Loucy (cell line): Measurements from ENCODE around the gene SUPT7L.

Source experiments
- CTCF ChIP-seq: fragments of 200-600 bp; sonication (generic); conservative IDR thresholded peaks from 2 replicates; pipeline ENCODE4 v1.5.1; 2014; ENCODE audit warnings: mild to moderate bottlenecking, antibody characterized with exemption, low read length
- EZH2phosphoT487 ChIP-seq: fragments of 200-600 bp; IDR thresholded peaks from 2 replicates; pipeline ENCODE4 v1.6.1; 2018; ENCODE audit warnings: antibody characterized with exemption, mild to moderate bottlenecking, moderate library complexity, borderline replicate concordance

GRCh38 chr2:27681841-27682240 lies 18.4 kb upstream of the SUPT7L start:
- TF ChIP-seq CTCF (no peak), EZH2phosphoT487 (no peak)
